Prostate gland (tissue), 2 donors: Measurements from ENCODE around the gene ZNF487. TPM values are rescaled to one million over a fixed set of nuclear protein-coding genes. Genes with fewer than 3 reads are reported as not detected.

Source experiments
- DNase-seq: peaks from one replicate; pipeline ENCODE4 v3.0.0-alpha.2; 2019; ENCODE audit warnings: low spot score
- H3K27ac ChIP-seq, 2 donors: fragments of 200-600 bp; sonication (generic); 2 replicates each; pipeline ENCODE4 v1.5.1; 2017 to 2019
- H3K27me3 ChIP-seq: fragments of 200-600 bp; sonication (generic); replicated peaks from 2 replicates; pipeline ENCODE4 v1.5.1; 2019; ENCODE audit not compliant: insufficient read depth
- H3K36me3 ChIP-seq, 2 donors: fragments of 200-600 bp; sonication (generic); 1 replicate in 1 of 2; 2 replicates in 1 of 2; pipeline versions ENCODE4 v1.5.1 to v1.8.1; 2017 to 2019
- H3K4me1 ChIP-seq: fragments of 200-600 bp; sonication (generic); replicated peaks from 2 replicates; pipeline ENCODE4 v1.5.1; 2019
- H3K4me3 ChIP-seq, 2 donors: fragments of 200-600 bp; sonication (generic); 2 replicates each; pipeline ENCODE4 v1.5.1; 2017 to 2019
- H3K9me3 ChIP-seq: fragments of 200-600 bp; sonication (generic); 2 replicates; pipeline ENCODE4 v1.5.1; 2017
- CTCF ChIP-seq, 4 experiments: fragments of 200-600 bp in 2 of 4; fragments of 450-650 bp in 2 of 4; sonication (generic) in 2 of 4; IDR thresholded peaks; 1 replicate in 3 of 4; 2 replicates in 1 of 4; pipeline ENCODE4 v1.5.1; 2016 to 2019; ENCODE audit warnings: antibody characterized with exemption in 4 of 4, mild to moderate bottlenecking in 2 of 4, moderate library complexity in 2 of 4
- POLR2A ChIP-seq: fragments of 450-650 bp; IDR thresholded peaks from one replicate; pipeline ENCODE4 v1.6.1; 2016; ENCODE audit warnings: antibody characterized with exemption, mild to moderate bottlenecking
- POLR2AphosphoS5 ChIP-seq: sonication (generic); formaldehyde crosslinking; IDR thresholded peaks from one replicate; pipeline ENCODE4 v1.6.1; 2017; ENCODE audit warnings: antibody characterized with exemption
- WGBS: methylation state at CpG from one replicate; pipeline ENCODE4 v1.1.5; 2018; 5-methylcytosine and 5-hydroxymethylcytosine counted together
- intact Hi-C: fragments of 100-400 bp; cut with DNase I; formaldehyde crosslinking; loops from one replicate; pipeline ENCODE4 v1.14.2; 2022
- total RNA-seq, 2 donors: library from RNA; depleted of rRNA; stranded (reverse); fragments of >200 nt; gene quantifications; one replicate each; pipeline ENCODE4 v1.1.0, GENCODE V29; 2016

The ZNF487 gene
- total RNA-seq, 2 donors from 2014 or later: 6.6 to 12.5 TPM

- no peak overlapping the region for H3K4me3 ChIP-seq
- DNase-seq: no peak
- intact Hi-C loops: no loop called here
- H3K9me3 ChIP-seq: no peaks in the 10 kb centered on the region
- TF ChIP-seq CTCF (IDR thresholded peaks at IDR 0.05) (no peak), POLR2A (no peak), POLR2AphosphoS5 (no peak)
- H3K27me3 ChIP-seq: no peaks in the 10 kb centered on the region
- no peak overlapping the region for H3K27ac ChIP-seq
- H3K36me3 ChIP-seq: no peaks in the 10 kb centered on the region
- WGBS: 74% methylated on average over 2 of the region's 2 CpGs
- no peaks in the 10 kb centered on the region for H3K4me1 ChIP-seq
Observed at GRCh38 chr10:43411536-43411935, 25.4 kb upstream of the ZNF487 start.

- H3K27me3 ChIP-seq: no peaks in the 10 kb centered on the region
- intact Hi-C loops: no loop called here
- DNase-seq: no peak
- H3K4me3 ChIP-seq: no peak overlapping the region
- no peak overlapping the region for H3K27ac ChIP-seq
- TF ChIP-seq POLR2AphosphoS5 (no peak), POLR2A (no peak), CTCF (IDR thresholded peaks at IDR 0.05) (no peak)
- WGBS: 89% methylated on average over 10 of the region's 10 CpGs
- H3K4me1 ChIP-seq: no peaks in the 10 kb centered on the region
- H3K9me3 ChIP-seq: no peaks in the 10 kb centered on the region
- H3K36me3 ChIP-seq: no peaks in the 10 kb centered on the region
Observed at GRCh38 chr10:43415544-43415943, 21.4 kb upstream of the ZNF487 start.

GRCh38 chr10:43417950-43418768 is 18.8 kb upstream of the ZNF487 start:
- DNase-seq: no peak
- no peaks in the 10 kb centered on the region for H3K27me3 ChIP-seq
- intact Hi-C loops: no loop called here
- no peaks in the 10 kb centered on the region for H3K36me3 ChIP-seq
- H3K27ac ChIP-seq: no peak overlapping the region
- TF ChIP-seq POLR2A (no peak), POLR2AphosphoS5 (no peak), CTCF (IDR thresholded peaks at IDR 0.05) (no peak)
- 71% methylated on average over 14 of the region's 14 CpGs for WGBS
- no peaks in the 10 kb centered on the region for H3K9me3 ChIP-seq
- H3K4me3 ChIP-seq: no peak overlapping the region
- no peaks in the 10 kb centered on the region for H3K4me1 ChIP-seq

- no peak for DNase-seq
- TF ChIP-seq POLR2AphosphoS5 (no peak), CTCF (IDR thresholded peaks at IDR 0.05) (no peak), POLR2A (no peak)
- no peaks in the 10 kb centered on the region for H3K27me3 ChIP-seq
- 72% methylated on average over 18 of the region's 18 CpGs for WGBS
- H3K4me3 ChIP-seq: peak overlapping the region; percentile 43 to 44
- H3K4me1 ChIP-seq: no peaks in the 10 kb centered on the region
- intact Hi-C loops: loop anchor here (2.0 kb wide), 1 partner anchor 17 kb away; the partner anchor contains the start of gene ZNF487
- H3K36me3 ChIP-seq: no peaks in the 10 kb centered on the region
- H3K9me3 ChIP-seq: no peaks in the 10 kb centered on the region
- H3K27ac ChIP-seq: peak overlapping the region; percentile 90 to 92
Observed at GRCh38 chr10:43419997-43420368, 16.9 kb upstream of the ZNF487 start.
